ENCODE data around the gene ANKRD63.

GRCh38 chr15:40278026-40278425, 4.8 kb downstream of the ANKRD63 start:
- TF ChIP-seq CTCF (IDR thresholded peaks at IDR 0.05; ENCODE audit: borderline replicate concordance, extremely low read depth, low read length, poor library complexity, severe bottlenecking) (no peak), EZH2 (IDR thresholded peaks at IDR 0.05; ENCODE audit: borderline replicate concordance, low read depth, low read length, severe bottlenecking) (no peak)
